ENCODE results near the gene KCNQ1. TPM values are rescaled to one million over a fixed set of nuclear protein-coding genes. Genes with fewer than 3 reads are reported as not detected.

KCNQ1 gene
- polyA plus RNA-seq, 1 of the 3 experiments (the other 2 are of a cell fraction), result 0.05 TPM

GRCh38 chr11:2704356-2704755 lies 259.5 kb downstream of the KCNQ1 start:
- Histone ChIP-seq H3K79me2 (ENCODE audit: insufficient read depth) (peaks cover 3% of the 10 kb centered on the region; the same call in 1 of the 2 replicates), H3K9me2 (no peaks in the 10 kb centered on the region), H3K9me3 (no peaks in the 10 kb centered on the region), H3K27ac (ENCODE audit: low read depth in 2 of 2, low read length in 1 of 2) (peak overlapping the region in 1 of 2 experiments; percentile 72; a peak in 1 of 4 replicates), H3K4me3 (ENCODE audit: low read depth in 2 of 2, low read length in 1 of 2) (no peak overlapping the region), H3K9ac (no peak overlapping the region), H3K4me1 (ENCODE audit: control insufficient read depth in 1 of 2, insufficient read depth in 2 of 2, low read depth in 1 of 2, low read length in 1 of 2) (peaks cover 0 to 56% of the 10 kb centered on the region in 2 experiments; a peak in 1 of 4 replicates), H3K4me2 (no peak overlapping the region), H2AFZ (ENCODE audit: low read depth) (no peak overlapping the region), H3K27me3 (ENCODE audit: insufficient read depth) (no peaks in the 10 kb centered on the region), H3F3A (replicated peaks; ENCODE audit: insufficient read depth) (no peaks in the 10 kb centered on the region), H3K36me3 (replicated peaks in 1 of 2; ENCODE audit: control insufficient read depth in 1 of 2, insufficient read depth in 2 of 2, low read length in 1 of 2) (no peaks in the 10 kb centered on the region), H4K20me1 (ENCODE audit: insufficient read depth) (no peaks in the 10 kb centered on the region)
- POLR2A ChIA-PET, result interaction anchor here (1.3 kb wide), 1 partner anchor 72 kb away, joined by 3 read pairs; no protein-coding TSS in a partner anchor
- WGBS (ENCODE audit: low lambda C conversion rate), result 58% methylated on average over 5 of the region's 6 CpGs
- TF ChIP-seq NFIC (IDR thresholded peaks at IDR 0.05; ENCODE audit: borderline replicate concordance) (no peak), FOXM1 (IDR thresholded peaks at IDR 0.05; ENCODE audit: low read depth) (no peak), PBX3 (IDR thresholded peaks at IDR 0.05) (no peak), MXI1 (IDR thresholded peaks at IDR 0.05; ENCODE audit: low read depth, low read length) (no peak), MAX (IDR thresholded peaks at IDR 0.05; ENCODE audit: low read depth) (no peak), EP300 (IDR thresholded peaks at IDR 0.05; ENCODE audit: borderline replicate concordance in 1 of 2, low read depth in 1 of 2, low read length in 1 of 2) (no peak), POLR2AphosphoS5 (IDR thresholded peaks at IDR 0.05; ENCODE audit: low read depth, low read length) (no peak), TCF12 (IDR thresholded peaks at IDR 0.05) (no peak), USF2 (IDR thresholded peaks at IDR 0.05; ENCODE audit: borderline replicate concordance, low read depth, low read length) (no peak), IRF3 (IDR thresholded peaks at IDR 0.05; ENCODE audit: low read depth, low read length) (no peak), MEF2A (IDR thresholded peaks at IDR 0.05; ENCODE audit: borderline replicate concordance, low read depth) (no peak), JUND (IDR thresholded peaks at IDR 0.05) (no peak), REST (IDR thresholded peaks at IDR 0.05; ENCODE audit: low read depth, low read length) (no peak), TEAD4 (IDR thresholded peaks at IDR 0.05; ENCODE audit: borderline replicate concordance, insufficient read depth) (no peak), GABPA (IDR thresholded peaks at IDR 0.05; ENCODE audit: low read depth) (no peak), ZBTB33 (IDR thresholded peaks at IDR 0.05; ENCODE audit: borderline replicate concordance, low read depth) (no peak)
- DNase-seq, result no peak
- CTCF ChIA-PET, result interaction anchor here (1.3 to 2.5 kb wide), 3 partner anchors 13 to 172 kb away, joined by 5 to 7 read pairs (median 6); no protein-coding TSS in a partner anchor

Measured in SK-N-SH (cell line).